ENCODE data around the gene GFRA1. TPM values are rescaled to one million over a fixed set of nuclear protein-coding genes. Genes with fewer than 3 reads are reported as not detected.

Gene GFRA1
- total and polyA plus RNA-seq, 2 experiments from 2014 or later, result 0.48 to 2.9 TPM

DNA sequence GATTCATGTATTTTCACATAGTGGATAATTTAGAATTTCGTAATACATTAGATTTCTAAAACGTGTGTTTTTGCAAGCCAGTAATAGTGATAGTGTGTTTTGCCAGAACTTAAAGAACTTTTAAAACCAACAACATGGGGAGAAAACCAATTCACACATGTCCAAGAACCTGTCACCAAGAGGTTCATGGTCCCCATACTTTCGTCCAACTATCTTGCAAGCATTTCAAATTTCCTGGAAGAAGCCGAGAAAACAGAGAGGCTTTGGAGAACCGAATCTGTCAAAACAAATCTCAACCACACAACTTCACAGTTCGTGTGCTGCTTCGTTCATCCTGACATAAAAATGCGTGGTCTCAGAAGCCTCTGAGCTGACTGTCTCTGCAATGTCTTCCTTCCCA, 31.9 kb downstream of the GFRA1 start:
- H3K9me2 ChIP-seq (replicated peaks; ENCODE audit: insufficient read depth), result no peaks in the 10 kb centered on the region
- WGBS (ENCODE audit: low lambda C conversion rate, missing lambda C conversion rate), result 78% methylated on average over 8 of the region's 8 CpGs
- DNase-seq (ENCODE audit: low spot score), result no peak
- H3K9me3 ChIP-seq (ENCODE audit: low read depth), result no peaks in the 10 kb centered on the region
- H4K20me1 ChIP-seq (ENCODE audit: insufficient read depth, poor library complexity, severe bottlenecking), result no peaks in the 10 kb centered on the region
- no peak overlapping the region for H3K27ac ChIP-seq
- no peaks in the 10 kb centered on the region for H3K36me3 ChIP-seq (replicated peaks; ENCODE audit: insufficient read depth, low read depth)
- no peak overlapping the region for H2AFZ ChIP-seq
- no peaks in the 10 kb centered on the region for H3K4me1 ChIP-seq (ENCODE audit: insufficient read depth)
- H3K27me3 ChIP-seq, result no peaks in the 10 kb centered on the region
- no peak overlapping the region for H3K4me2 ChIP-seq
- no peak overlapping the region for H3K4me3 ChIP-seq
- TF ChIP-seq EZH2phosphoT487 (IDR thresholded peaks at IDR 0.05; ENCODE audit: low read depth, severe bottlenecking, unreplicated experiment), result no peak
- TF ChIP-seq EZH2 (IDR thresholded peaks at IDR 0.05; ENCODE audit: borderline replicate concordance), result no peak
- TF ChIP-seq CTCF (IDR thresholded peaks at IDR 0.05; ENCODE audit: poor library complexity), result no peak
- H3K79me2 ChIP-seq, result no peaks in the 10 kb centered on the region

GRCh38 chr10:116240157-116240950, 32.7 kb downstream of the GFRA1 start:
- Histone ChIP-seq H3K4me3 (no peak overlapping the region), H3K4me2 (no peak overlapping the region), H3K27me3 (no peaks in the 10 kb centered on the region), H3K4me1 (ENCODE audit: insufficient read depth) (no peaks in the 10 kb centered on the region), H3K9me2 (replicated peaks; ENCODE audit: insufficient read depth) (no peaks in the 10 kb centered on the region), H3K79me2 (no peaks in the 10 kb centered on the region), H2AFZ (no peak overlapping the region), H3K27ac (no peak overlapping the region), H3K9me3 (ENCODE audit: low read depth) (no peaks in the 10 kb centered on the region), H4K20me1 (ENCODE audit: insufficient read depth, poor library complexity, severe bottlenecking) (no peaks in the 10 kb centered on the region), H3K36me3 (replicated peaks; ENCODE audit: insufficient read depth, low read depth) (no peaks in the 10 kb centered on the region)
- WGBS (ENCODE audit: low lambda C conversion rate, missing lambda C conversion rate), result 91% methylated on average over 13 of the region's 13 CpGs
- no peak for DNase-seq (ENCODE audit: low spot score)
- no peak for TF ChIP-seq EZH2 (IDR thresholded peaks at IDR 0.05; ENCODE audit: borderline replicate concordance)
- TF ChIP-seq EZH2phosphoT487 (IDR thresholded peaks at IDR 0.05; ENCODE audit: low read depth, severe bottlenecking, unreplicated experiment), result no peak
- no peak for TF ChIP-seq CTCF (IDR thresholded peaks at IDR 0.05; ENCODE audit: poor library complexity)

- Histone ChIP-seq H3K27ac (no peak overlapping the region), H3K4me2 (no peak overlapping the region), H3K9me2 (replicated peaks; ENCODE audit: insufficient read depth) (no peaks in the 10 kb centered on the region), H3K36me3 (replicated peaks; ENCODE audit: insufficient read depth, low read depth) (no peaks in the 10 kb centered on the region), H3K79me2 (no peaks in the 10 kb centered on the region), H3K27me3 (no peaks in the 10 kb centered on the region), H3K4me3 (no peak overlapping the region), H2AFZ (no peak overlapping the region), H3K9me3 (ENCODE audit: low read depth) (no peaks in the 10 kb centered on the region), H4K20me1 (ENCODE audit: insufficient read depth, poor library complexity, severe bottlenecking) (no peaks in the 10 kb centered on the region), H3K4me1 (ENCODE audit: insufficient read depth) (no peaks in the 10 kb centered on the region)
- WGBS (ENCODE audit: low lambda C conversion rate, missing lambda C conversion rate), result 92% methylated on average over 4 of the region's 4 CpGs
- TF ChIP-seq EZH2phosphoT487 (IDR thresholded peaks at IDR 0.05; ENCODE audit: low read depth, severe bottlenecking, unreplicated experiment), result no peak
- DNase-seq (ENCODE audit: low spot score), result no peak
These were observed 33.8 kb downstream of the GFRA1 start for GRCh38 chr10:116239229-116239628.

DNA sequence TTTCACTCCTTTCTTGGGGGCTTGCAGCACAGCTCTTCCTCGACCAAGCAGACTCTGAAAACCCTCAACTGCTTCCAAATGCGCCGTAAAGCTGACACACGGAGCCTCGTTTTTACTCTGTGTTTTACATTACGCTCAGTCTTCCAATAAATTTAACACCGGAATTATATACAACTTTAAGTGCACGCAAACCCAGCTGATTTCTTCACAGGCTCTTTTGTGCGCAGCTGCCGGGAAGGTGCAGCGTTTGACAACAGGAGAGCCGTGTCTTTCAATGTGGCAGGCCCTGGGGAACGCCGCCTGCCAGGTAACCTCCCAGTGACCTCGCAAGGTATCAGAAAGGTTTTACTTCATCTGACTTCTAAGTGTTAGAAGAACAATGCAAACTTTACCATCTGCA, 35.0 kb downstream of the GFRA1 start:
- H4K20me1 ChIP-seq (ENCODE audit: insufficient read depth, poor library complexity, severe bottlenecking), result no peaks in the 10 kb centered on the region
- no peaks in the 10 kb centered on the region for H3K4me1 ChIP-seq (ENCODE audit: insufficient read depth)
- H3K4me3 ChIP-seq, result no peak overlapping the region
- no peaks in the 10 kb centered on the region for H3K9me2 ChIP-seq (replicated peaks; ENCODE audit: insufficient read depth)
- TF ChIP-seq EZH2 (IDR thresholded peaks at IDR 0.05; ENCODE audit: borderline replicate concordance) (no peak), EZH2phosphoT487 (IDR thresholded peaks at IDR 0.05; ENCODE audit: low read depth, severe bottlenecking, unreplicated experiment) (no peak), CTCF (IDR thresholded peaks at IDR 0.05; ENCODE audit: poor library complexity) (no peak)
- H3K79me2 ChIP-seq, result no peaks in the 10 kb centered on the region
- no peaks in the 10 kb centered on the region for H3K27me3 ChIP-seq
- H3K27ac ChIP-seq, result no peak overlapping the region
- WGBS (ENCODE audit: low lambda C conversion rate, missing lambda C conversion rate), result 73% methylated on average over 15 of the region's 15 CpGs
- no peak for DNase-seq (ENCODE audit: low spot score)
- no peak overlapping the region for H3K4me2 ChIP-seq
- H3K36me3 ChIP-seq (replicated peaks; ENCODE audit: insufficient read depth, low read depth), result no peaks in the 10 kb centered on the region
- no peaks in the 10 kb centered on the region for H3K9me3 ChIP-seq (ENCODE audit: low read depth)
- H2AFZ ChIP-seq, result no peak overlapping the region

All from hepatocyte (in vitro differentiated cells).